Left ventricle myocardium superior (tissue), 1 donor: ENCODE results near the gene SCO1. TPM values are rescaled to one million over a fixed set of nuclear protein-coding genes. Genes with fewer than 3 reads are reported as not detected.
"Not testable (repeated sequence)": the region's sequence is repeated elsewhere in the genome, so short reads cannot be mapped to it uniquely, and the experiment has no call there.

Source experiments
- ATAC-seq: fragments of 200-7000 bp; cut with Tn5 transposase; one replicate; pipeline ENCODE4 v1.9.1; 2020; ENCODE audit warnings: mild to moderate bottlenecking, moderate library complexity
- DNase-seq: peaks from one replicate; pipeline ENCODE4 v3.0.0-alpha.2; 2020
- intact Hi-C: fragments of 100-400 bp; cut with micrococcal nuclease; formaldehyde crosslinking; loops from one replicate; pipeline ENCODE4 v1.11.0; 2022
- long read RNA-seq: library from polyadenylated mRNA; unstranded; transcript quantifications from one replicate; pipeline ENCODE4 v2.0.0, GENCODE V29; 2021
- total RNA-seq: library from RNA; stranded (reverse); fragmentation: NEBNext Ultra II Directional; extraction: Animal tissue kit (Norgen Biotek cat#: 25700); gene quantifications from one replicate; pipeline ENCODE4 v1.2.1, GENCODE V29; 2021
- donor health status: DM: no; HTN: yes; CAD: no; lungs with severe emphysema.

Gene SCO1
- total RNA-seq: 32.3 TPM
- long read RNA-seq, full-length matches to known transcripts: 39 of 44 reads
- long read RNA-seq, partial matches to known transcripts: 0 of 44 reads
- long read RNA-seq, other reads (novel, unspliced or antisense): 5 of 44 reads

- ATAC-seq: peak; percentile 99
- intact Hi-C loops: no loop called here
- peak; percentile 96 for DNase-seq
These were observed at the start of gene SCO1, which contains the start of gene ADPRM for GRCh38 chr17:10697092-10698081. Gene SCO1, minus strand, starts transcription at chr17:10697533. Its CDS starts 26 bp downstream, at chr17:10697507. Gene ADPRM, plus strand, starts transcription at chr17:10697594. Its CDS starts 7,333 bp downstream, at chr17:10704927.

- ATAC-seq (no peak), DNase-seq (no peak)
- intact Hi-C loops: no loop called here
These were observed 47.9 kb upstream of the SCO1 start for GRCh38 chr17:10745231-10745630.

GRCh38 chr17:10744501-10745000 lies 47.2 kb upstream of the SCO1 start:
- intact Hi-C loops: no loop called here
- ATAC-seq: no peak
- no peak for DNase-seq

- ATAC-seq (peak; percentile 79), DNase-seq (no peak)
- intact Hi-C loops: no loop called here
These were observed 46.1 kb upstream of the SCO1 start for GRCh38 chr17:10743316-10744009.

- intact Hi-C loops: no loop called here
- no peak for DNase-seq
These were observed 45.1 kb upstream of the SCO1 start for GRCh38 chr17:10742431-10742830.

GRCh38 chr17:10741416-10742135 lies 44.2 kb upstream of the SCO1 start:
- intact Hi-C loops: no loop called here
- no peak for ATAC-seq

More at GRCh38 chr17:10742431-10742830, 45.1 kb upstream of the SCO1 start:
- no peak for ATAC-seq

GRCh38 chr17:10739386-10739785 lies 42.1 kb upstream of the SCO1 start:
- no peak for ATAC-seq
- DNase-seq: no peak
- intact Hi-C loops: loop anchor here (5.0 kb wide), 1 partner anchor 103 kb away; no protein-coding TSS in a partner anchor

More at GRCh38 chr17:10741416-10742135, 44.2 kb upstream of the SCO1 start:
- DNase-seq: no peak

GRCh38 chr17:10738521-10739258 lies 41.4 kb upstream of the SCO1 start:
- intact Hi-C loops: loop anchor here (5.0 kb wide), 1 partner anchor 104 kb away; no protein-coding TSS in a partner anchor
- ATAC-seq: peak; percentile 53
- DNase-seq: no peak

- no peak for DNase-seq
- ATAC-seq: no peak
- intact Hi-C loops: loop anchor here (5.0 kb wide), 1 partner anchor 105 kb away; no protein-coding TSS in a partner anchor
These were observed 40.4 kb upstream of the SCO1 start for GRCh38 chr17:10737736-10738135.

- ATAC-seq (peak; percentile 85), DNase-seq (peak; percentile 47)
- intact Hi-C loops: loop anchor here (5.0 kb wide), 1 partner anchor 105 kb away; no protein-coding TSS in a partner anchor
These were observed 39.9 kb upstream of the SCO1 start for GRCh38 chr17:10737168-10737622.

GRCh38 chr17:10735821-10736220 lies 38.5 kb upstream of the SCO1 start:
- no peak for DNase-seq
- no peak for ATAC-seq
- intact Hi-C loops: loop anchor here (5.0 kb wide), 1 partner anchor 106 kb away; no protein-coding TSS in a partner anchor

- DNase-seq (no peak), ATAC-seq (no peak)
- intact Hi-C loops: loop anchor here (5.0 kb wide), 1 partner anchor 107 kb away; no protein-coding TSS in a partner anchor
These were observed 37.9 kb upstream of the SCO1 start for GRCh38 chr17:10735251-10735650.

GRCh38 chr17:10733666-10734065 lies 36.3 kb upstream of the SCO1 start:
- DNase-seq (no peak), ATAC-seq (no peak)
- intact Hi-C loops: no loop called here

- DNase-seq, ATAC-seq, intact Hi-C loops: not testable (repeated sequence)
These were observed 34.8 kb upstream of the SCO1 start for GRCh38 chr17:10732121-10732520.

- no peak for DNase-seq
- intact Hi-C loops: no loop called here
- ATAC-seq: no peak
These were observed 34.1 kb upstream of the SCO1 start for GRCh38 chr17:10731408-10731879.

- intact Hi-C loops, ATAC-seq: not testable (repeated sequence)
- DNase-seq: peak; percentile 34
These were observed 32.9 kb upstream of the SCO1 start for GRCh38 chr17:10730247-10730646.
